ENCODE results near the gene CAMTA1. TPM values are rescaled to one million over a fixed set of nuclear protein-coding genes. Genes with fewer than 3 reads are reported as not detected.

CAMTA1 gene
- polyA plus RNA-seq, 1 of the 3 experiments (the other 2 are of a cell fraction), result 63.1 TPM

GRCh38 chr1:7732331-7732730 lies 947.1 kb downstream of the CAMTA1 start (continued):
- TF ChIP-seq POLR2AphosphoS5 (IDR thresholded peaks at IDR 0.05; ENCODE audit: low read depth, low read length), result no peak
- TF ChIP-seq SMC3 (IDR thresholded peaks at IDR 0.05; ENCODE audit: low read depth, low read length), result no peak
- no peak for TF ChIP-seq REST (IDR thresholded peaks at IDR 0.05; ENCODE audit: low read depth, low read length)
- TF ChIP-seq CTCF (IDR thresholded peaks at IDR 0.05), result no peak
- TF ChIP-seq NFIC (IDR thresholded peaks at IDR 0.05; ENCODE audit: borderline replicate concordance), result no peak
- no peak for TF ChIP-seq RCOR1 (IDR thresholded peaks at IDR 0.05; ENCODE audit: low read length)

DNA sequence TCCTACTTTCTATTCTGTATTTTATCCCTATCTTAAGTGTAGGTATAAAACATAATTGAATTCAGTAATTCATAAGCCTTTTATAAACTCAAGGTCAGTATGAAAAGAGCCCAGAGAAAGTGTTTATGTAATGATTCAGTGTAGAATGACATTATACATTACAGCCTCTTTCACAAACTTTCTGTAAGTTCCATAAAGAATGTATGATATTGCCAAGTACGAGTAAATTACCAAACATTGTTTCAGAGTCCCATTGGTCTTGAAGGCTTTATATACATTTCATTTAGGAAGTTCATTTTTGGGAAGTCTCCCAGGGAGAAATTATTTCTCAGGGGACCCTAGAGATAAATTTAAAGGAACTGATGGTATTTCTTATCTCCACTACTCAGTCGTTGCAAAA lies 948.0 kb downstream of the CAMTA1 start:
- Histone ChIP-seq H3K27ac (ENCODE audit: low read depth in 2 of 2, low read length in 1 of 2) (no peak overlapping the region), H3K4me1 (ENCODE audit: control insufficient read depth in 1 of 2, insufficient read depth in 2 of 2, low read depth in 1 of 2, low read length in 1 of 2) (peaks cover 0 to under 1% of the 10 kb centered on the region in 2 experiments; a peak in 1 of 4 replicates), H4K20me1 (ENCODE audit: insufficient read depth) (no peaks in the 10 kb centered on the region), H3K36me3 (replicated peaks in 1 of 2; ENCODE audit: control insufficient read depth in 1 of 2, insufficient read depth in 2 of 2, low read length in 1 of 2) (no peaks in the 10 kb centered on the region), H3K4me3 (ENCODE audit: low read depth in 2 of 2, low read length in 1 of 2) (no peak overlapping the region), H3K9ac (no peak overlapping the region), H3K4me2 (no peak overlapping the region), H3K27me3 (ENCODE audit: insufficient read depth) (no peaks in the 10 kb centered on the region), H3K9me2 (no peaks in the 10 kb centered on the region), H3F3A (replicated peaks; ENCODE audit: insufficient read depth) (no peaks in the 10 kb centered on the region), H3K79me2 (ENCODE audit: insufficient read depth) (no peaks in the 10 kb centered on the region), H3K9me3 (no peaks in the 10 kb centered on the region), H2AFZ (ENCODE audit: low read depth) (no peak overlapping the region)
- CTCF ChIA-PET, result interaction anchor here (1.4 to 4.3 kb wide), 3 partner anchors 20 to 65 kb away, joined by 4 to 18 read pairs (median 17); no protein-coding TSS in a partner anchor
- no peak for DNase-seq
- no peak for TF ChIP-seq EZH2phosphoT487 (IDR thresholded peaks at IDR 0.05; ENCODE audit: borderline replicate concordance, low read depth)
- no peak for TF ChIP-seq CHD2 (IDR thresholded peaks at IDR 0.05; ENCODE audit: low read length, partially characterized antibody)
- POLR2A ChIA-PET, result no interaction called here
- WGBS (ENCODE audit: low lambda C conversion rate), result 81% methylated on average over 2 of the region's 2 CpGs

- Histone ChIP-seq H3K9me3 (no peaks in the 10 kb centered on the region), H3K36me3 (replicated peaks in 1 of 2; ENCODE audit: control insufficient read depth in 1 of 2, insufficient read depth in 2 of 2, low read length in 1 of 2) (no peaks in the 10 kb centered on the region), H3K79me2 (ENCODE audit: insufficient read depth) (no peaks in the 10 kb centered on the region), H3F3A (replicated peaks; ENCODE audit: insufficient read depth) (no peaks in the 10 kb centered on the region), H3K27me3 (ENCODE audit: insufficient read depth) (no peaks in the 10 kb centered on the region), H3K27ac (ENCODE audit: low read depth in 2 of 2, low read length in 1 of 2) (no peak overlapping the region), H4K20me1 (ENCODE audit: insufficient read depth) (no peaks in the 10 kb centered on the region), H3K4me1 (ENCODE audit: control insufficient read depth in 1 of 2, insufficient read depth in 2 of 2, low read depth in 1 of 2, low read length in 1 of 2) (no peaks in the 10 kb centered on the region), H3K9ac (no peak overlapping the region), H3K4me2 (no peak overlapping the region), H3K9me2 (no peaks in the 10 kb centered on the region), H3K4me3 (ENCODE audit: low read depth in 2 of 2, low read length in 1 of 2) (no peak overlapping the region), H2AFZ (ENCODE audit: low read depth) (no peak overlapping the region)
- DNase-seq, result no peak
- WGBS (ENCODE audit: low lambda C conversion rate), result 69% methylated on average over 6 of the region's 6 CpGs
- CTCF ChIA-PET, result interaction anchor here (1.1 to 20.9 kb wide), 2 partner anchors 15 to 65 kb away, joined by 5 to 739 read pairs; no protein-coding TSS in a partner anchor
- POLR2A ChIA-PET, result no interaction called here
- no peak for TF ChIP-seq SMC3 (IDR thresholded peaks at IDR 0.05; ENCODE audit: low read depth, low read length)
- TF ChIP-seq NFIC (IDR thresholded peaks at IDR 0.05; ENCODE audit: borderline replicate concordance), result no peak
- TF ChIP-seq GATA2 (CRISPR knock-in tag; IDR thresholded peaks at IDR 0.05), result no peak
- TF ChIP-seq RCOR1 (IDR thresholded peaks at IDR 0.05; ENCODE audit: low read length), result no peak
- TF ChIP-seq, protein P1, sequence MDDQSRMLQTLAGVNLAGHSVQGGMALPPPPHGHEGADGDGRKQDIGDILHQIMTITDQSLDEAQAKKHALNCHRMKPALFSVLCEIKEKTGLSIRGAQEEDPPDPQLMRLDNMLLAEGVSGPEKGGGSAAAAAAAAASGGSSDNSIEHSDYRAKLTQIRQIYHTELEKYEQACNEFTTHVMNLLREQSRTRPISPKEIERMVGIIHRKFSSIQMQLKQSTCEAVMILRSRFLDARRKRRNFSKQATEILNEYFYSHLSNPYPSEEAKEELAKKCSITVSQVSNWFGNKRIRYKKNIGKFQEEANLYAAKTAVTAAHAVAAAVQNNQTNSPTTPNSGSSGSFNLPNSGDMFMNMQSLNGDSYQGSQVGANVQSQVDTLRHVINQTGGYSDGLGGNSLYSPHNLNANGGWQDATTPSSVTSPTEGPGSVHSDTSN (IDR thresholded peaks at IDR 0.05), result no peak
- TF ChIP-seq CHD2 (IDR thresholded peaks at IDR 0.05; ENCODE audit: low read length, partially characterized antibody), result no peak
- TF ChIP-seq TEAD4 (IDR thresholded peaks at IDR 0.05; ENCODE audit: borderline replicate concordance, insufficient read depth), result no peak
- no peak for TF ChIP-seq TAF1 (IDR thresholded peaks at IDR 0.05; ENCODE audit: borderline replicate concordance, low read depth, low read length)
- no peak for TF ChIP-seq GABPA (IDR thresholded peaks at IDR 0.05; ENCODE audit: low read depth)
- TF ChIP-seq JUND (IDR thresholded peaks at IDR 0.05), result no peak
- TF ChIP-seq RAD21 (IDR thresholded peaks at IDR 0.05; ENCODE audit: low read length), result no peak
- TF ChIP-seq, protein P2, sequence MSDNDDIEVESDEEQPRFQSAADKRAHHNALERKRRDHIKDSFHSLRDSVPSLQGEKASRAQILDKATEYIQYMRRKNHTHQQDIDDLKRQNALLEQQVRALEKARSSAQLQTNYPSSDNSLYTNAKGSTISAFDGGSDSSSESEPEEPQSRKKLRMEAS (IDR thresholded peaks at IDR 0.05; ENCODE audit: low read depth), result no peak
- no peak for TF ChIP-seq USF2 (IDR thresholded peaks at IDR 0.05; ENCODE audit: borderline replicate concordance, low read depth, low read length)
- TF ChIP-seq ELF1 (IDR thresholded peaks at IDR 0.05), result no peak
Observed at GRCh38 chr1:7738044-7738443, 952.8 kb downstream of the CAMTA1 start.
